GM12874 (cell line): ENCODE measurements around the gene DOK7.

ENCODE experiments used
- CTCF ChIP-seq: IDR thresholded peaks from 2 replicates; pipeline ENCODE4 v1.5.1; 2011; ENCODE audit warnings: low read depth, mild to moderate bottlenecking, control low read depth, low read length, moderate library complexity; ENCODE audit not compliant: insufficient read depth

Gene DOK7

GRCh38 chr4:3463556-3464348, 646 bp downstream of the DOK7 start:
- no peak for TF ChIP-seq CTCF

DNA sequence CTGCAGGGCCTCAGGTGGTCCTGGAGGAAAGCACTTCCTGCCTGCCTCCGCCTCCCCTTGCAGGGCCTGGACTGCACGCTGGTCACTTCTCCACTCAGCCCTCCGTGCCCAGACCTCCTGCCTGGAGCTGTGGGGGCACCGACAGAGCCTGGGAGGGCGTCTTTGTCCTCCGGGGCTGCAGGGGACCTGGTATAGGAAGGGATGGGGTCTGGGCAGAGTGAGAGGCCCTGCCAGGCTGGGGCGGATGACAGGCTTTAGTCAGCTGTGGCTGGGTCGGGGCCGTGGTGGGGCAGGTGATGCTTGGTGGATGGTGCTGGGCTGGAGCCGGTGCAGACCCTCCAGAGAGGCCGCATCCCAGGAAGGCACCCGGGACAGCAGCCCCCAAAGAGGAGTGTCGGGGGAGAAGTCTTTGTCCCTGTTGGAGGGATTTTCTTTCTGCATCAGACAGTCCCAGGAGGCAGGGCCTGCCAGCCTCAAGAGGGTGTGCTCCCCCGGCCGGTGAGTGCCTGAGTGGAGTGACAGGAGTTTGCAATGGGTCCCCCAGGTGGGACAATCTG, 1.3 kb downstream of the DOK7 start:
- no peak for TF ChIP-seq CTCF

DNA sequence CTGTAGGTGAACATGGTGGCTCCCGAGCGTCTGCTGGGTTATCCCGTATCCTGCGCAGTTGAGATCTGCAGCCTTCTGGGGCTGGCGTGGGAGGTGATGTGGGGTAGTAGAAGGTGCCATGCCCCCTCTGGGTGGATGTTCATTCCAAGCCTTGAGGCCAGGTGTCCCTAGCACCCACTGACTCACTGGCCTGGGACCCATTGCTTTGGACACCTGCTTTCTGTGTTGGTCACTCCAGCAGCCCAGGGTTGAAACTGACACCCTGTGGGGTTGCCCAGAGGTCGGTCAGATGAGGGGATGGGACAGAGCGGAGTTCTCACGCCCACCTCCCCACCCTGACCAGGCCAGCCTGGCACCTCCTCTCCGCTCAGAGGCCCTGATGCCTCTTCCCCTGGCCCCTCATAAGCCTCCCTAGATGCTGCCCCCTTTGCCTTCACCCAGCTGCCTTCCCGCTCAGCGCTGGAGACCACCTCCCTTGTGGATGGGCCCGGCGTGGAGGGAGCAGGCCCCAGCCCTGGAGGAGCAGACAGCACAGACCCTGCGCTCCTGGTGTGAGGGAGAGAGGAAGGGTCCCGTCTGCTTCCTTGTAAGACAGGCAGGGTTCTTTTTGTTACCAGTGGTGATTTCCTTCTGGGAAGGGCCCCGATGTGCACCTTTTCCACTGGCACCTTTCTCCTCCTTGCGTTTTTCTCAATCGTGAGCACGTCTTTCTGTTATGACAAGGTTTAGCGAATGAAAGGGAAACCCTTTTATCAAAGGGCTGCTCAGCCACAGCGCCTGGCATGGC, 2.0 kb downstream of the DOK7 start:
- no peak for TF ChIP-seq CTCF

DNA sequence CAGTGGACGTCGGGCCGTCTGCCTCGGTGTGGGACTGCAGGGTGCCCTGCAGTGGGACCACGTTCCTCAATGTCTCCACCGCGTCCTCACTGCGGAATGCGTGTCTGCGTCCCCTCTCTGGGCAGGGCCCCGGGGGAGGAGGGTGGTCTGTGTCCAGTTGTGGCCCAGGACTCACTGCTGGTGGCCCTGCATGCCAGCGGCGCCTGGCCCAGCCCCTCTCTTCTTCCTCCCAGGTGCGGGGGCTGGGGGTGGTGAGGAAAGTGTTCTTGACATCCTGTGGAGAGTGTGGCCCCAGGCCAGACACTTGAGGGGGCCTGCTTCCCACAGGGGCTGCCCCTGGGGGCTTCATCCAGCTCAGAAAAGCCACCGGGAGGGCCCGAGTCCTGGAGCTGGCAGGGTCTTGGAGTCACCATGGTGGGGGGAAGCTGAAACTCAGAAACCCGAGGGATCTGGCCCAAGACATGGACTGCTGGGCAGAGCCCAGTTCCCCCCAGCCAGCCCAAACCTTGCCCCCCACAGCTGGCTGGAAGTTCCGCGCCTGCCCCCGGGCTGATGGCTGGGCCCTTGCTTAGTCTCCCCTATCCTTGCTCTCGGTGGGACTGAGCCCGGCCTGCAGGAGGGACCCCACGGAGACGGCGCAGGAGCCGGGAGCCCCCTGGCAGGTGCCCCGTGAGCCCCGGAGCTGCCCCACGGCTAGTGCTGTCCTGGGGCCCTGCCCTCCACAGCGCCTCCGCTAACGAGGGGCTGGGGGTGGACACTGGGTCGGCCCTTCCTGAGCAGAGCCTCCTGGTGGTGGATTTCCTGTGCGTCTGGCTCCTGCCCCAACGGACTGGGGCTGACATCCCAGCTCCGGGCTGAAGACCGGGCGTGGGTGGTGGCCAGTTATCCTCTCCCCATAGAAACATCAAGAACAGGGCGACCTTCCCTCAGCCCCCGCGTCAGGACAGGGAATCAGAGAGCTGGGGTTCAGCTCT, 2.9 kb downstream of the DOK7 start:
- no peak for TF ChIP-seq CTCF

DNA sequence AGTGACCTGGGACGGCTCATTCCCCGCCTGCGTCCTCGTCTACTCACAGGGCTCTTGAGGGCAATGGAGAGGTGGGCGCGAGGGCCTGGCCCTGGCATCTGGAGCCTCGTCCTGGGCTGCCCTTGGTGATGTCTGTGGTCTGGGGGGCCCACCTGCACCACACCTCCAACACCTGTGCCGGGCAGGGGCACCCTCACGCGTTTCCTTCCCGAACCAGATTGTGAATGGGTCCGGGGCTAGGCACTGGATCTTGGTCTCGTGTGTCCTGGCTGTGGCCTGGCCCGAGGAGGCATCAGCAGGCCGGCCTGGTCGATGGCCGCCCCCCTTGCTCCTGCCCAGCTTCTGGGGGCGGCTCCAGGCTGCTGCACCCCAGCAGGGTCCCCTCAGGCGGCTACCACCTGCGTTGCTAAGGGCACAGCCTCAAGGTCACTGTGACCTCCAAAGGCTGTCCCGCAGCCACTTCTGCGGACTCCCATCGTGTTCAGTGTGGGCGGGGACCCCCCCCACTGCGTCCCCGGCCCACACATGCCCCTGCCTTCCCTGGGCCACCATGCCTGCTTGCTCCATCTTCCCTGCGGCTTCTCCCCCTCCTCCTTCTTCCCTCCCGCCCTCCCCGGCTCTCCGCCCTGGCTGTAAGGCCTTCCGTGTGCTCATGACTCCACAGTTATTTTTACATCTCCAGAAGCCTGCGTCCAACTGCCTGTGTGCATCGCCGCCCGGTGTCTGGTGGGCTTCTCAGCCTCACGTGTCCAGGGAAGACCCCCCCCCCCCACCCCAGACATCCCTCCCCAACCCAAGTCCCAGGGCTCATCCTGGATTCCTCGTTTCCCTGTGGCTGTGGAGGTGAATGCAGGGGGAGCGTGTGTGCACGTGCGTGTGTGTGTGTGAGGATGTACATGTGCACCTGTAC, 3.8 kb downstream of the DOK7 start:
- no peak for TF ChIP-seq CTCF

DNA sequence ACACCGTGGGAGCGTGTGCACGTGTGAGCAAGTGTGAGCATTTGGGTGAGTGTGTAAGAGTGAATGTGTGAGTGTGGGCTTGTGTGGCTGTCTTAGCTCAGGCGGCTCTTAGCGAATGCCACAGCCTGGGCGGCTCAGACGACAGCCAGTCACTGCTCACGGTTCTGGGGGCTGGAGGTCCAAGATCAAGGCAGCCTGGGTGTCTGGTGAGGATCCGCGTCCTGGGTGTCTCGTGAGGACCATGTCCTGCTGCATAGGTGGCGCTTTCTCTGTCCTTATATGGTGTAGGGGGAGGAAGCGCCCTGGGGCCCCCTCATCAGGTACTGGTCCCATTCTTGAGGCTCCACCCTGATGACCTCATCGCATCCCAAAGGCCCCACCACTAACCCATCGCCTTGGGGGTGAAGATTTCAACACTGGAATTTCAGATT, 4.5 kb downstream of the DOK7 start:
- no peak for TF ChIP-seq CTCF
